Measurements from ENCODE around the gene XRN2.

The XRN2 gene

GRCh38 chr20:21302664-21303060 lies 469 bp upstream of the XRN2 start:
- DNase-seq = no peak

DNA sequence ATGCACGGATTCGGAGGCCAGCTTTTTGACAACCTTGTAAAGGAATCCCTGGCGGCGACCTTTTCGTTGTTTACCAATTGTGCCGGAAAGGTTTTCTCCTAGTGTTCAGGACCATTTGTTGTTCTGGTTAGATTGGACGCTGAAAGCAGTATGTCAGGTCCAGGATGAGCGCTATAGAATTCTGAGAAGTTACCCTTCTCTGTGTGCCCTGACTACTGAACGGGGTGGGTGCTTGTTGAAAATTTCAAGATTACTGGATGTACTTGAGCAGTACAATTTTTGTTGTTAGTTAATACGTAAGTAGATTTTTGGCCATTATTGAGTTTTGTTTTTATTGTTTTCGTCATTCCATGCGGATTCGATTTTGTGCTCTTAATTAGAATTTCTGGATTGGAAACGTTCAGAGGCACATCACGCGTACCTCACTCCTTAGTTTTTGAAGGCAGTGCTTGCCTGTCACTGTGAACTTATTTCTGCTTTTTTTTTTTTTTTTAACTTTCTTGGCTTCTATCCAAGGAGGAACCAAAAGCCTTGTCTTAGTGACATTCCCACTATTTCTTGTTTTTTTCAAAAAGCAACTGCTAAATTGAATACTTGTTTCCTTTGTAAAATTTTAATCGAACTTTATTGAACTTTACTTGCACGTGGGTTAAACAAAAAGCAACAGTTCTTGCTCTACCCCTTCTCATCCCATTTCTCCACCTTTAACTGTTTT lies 898 bp downstream of the XRN2 start:
- no peak for DNase-seq

- DNase-seq = no peak
These were observed 5.2 kb downstream of the XRN2 start for GRCh38 chr20:21308340-21308739.

- DNase-seq = no peak
These were observed 6.7 kb downstream of the XRN2 start for GRCh38 chr20:21309678-21310467.

DNA sequence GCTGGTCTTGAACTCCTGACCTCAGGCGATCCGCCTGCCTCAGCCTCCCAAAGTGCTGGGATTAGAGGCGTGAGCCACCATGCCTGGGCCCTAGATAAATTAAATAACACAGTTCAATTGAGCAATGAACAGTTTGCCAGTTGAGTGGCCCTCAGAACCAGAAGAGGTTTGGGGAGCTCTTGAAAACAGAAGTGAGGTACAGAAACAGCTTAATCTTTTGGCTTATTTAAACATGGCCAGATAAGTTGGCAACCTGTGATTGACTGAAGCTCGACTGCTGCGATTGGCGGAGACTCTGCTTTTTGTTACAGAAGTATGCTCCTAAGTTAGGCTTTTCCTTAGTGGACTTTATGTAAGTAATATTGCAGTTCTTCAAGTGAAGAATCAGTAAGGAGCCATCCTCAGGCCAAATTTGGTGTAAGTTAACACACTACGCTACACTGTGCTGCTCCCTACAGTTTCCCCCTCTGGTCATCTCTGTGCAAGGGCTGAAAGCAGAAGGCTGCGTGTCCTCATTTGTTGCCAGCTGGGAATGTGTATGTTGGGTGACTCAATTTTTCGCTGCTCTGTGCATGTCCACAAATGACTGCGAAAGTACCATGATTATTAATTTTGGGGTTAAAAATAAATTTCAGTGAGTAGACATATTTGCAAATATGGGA lies 9.8 kb downstream of the XRN2 start:
- DNase-seq = no peak

GRCh38 chr20:21315138-21315537 lies 12.0 kb downstream of the XRN2 start:
- DNase-seq = no peak

GRCh38 chr20:21322083-21322710 lies 19.1 kb downstream of the XRN2 start:
- no peak for DNase-seq

- no peak for DNase-seq
These were observed 19.8 kb downstream of the XRN2 start for GRCh38 chr20:21322921-21323331.

DNA sequence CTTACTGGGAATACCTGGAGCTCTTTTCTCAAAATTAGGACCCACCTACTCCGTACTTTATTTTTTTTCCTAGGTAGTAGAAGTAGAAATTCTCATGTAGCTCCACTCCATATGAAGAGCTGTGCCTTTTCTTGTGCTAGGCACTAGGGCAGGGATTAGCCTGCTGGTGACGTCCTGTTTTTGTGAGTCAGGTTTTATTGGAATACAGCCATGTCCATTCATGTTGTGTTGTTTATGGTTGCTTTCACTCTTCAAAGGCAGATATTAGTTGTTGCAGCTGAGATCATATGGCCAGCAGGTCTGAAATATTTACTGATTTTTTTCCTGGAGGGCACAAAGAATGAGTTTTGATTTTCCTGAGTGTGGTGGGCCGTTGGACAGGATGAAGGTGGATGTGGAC lies 20.5 kb downstream of the XRN2 start:
- DNase-seq = no peak

DNA sequence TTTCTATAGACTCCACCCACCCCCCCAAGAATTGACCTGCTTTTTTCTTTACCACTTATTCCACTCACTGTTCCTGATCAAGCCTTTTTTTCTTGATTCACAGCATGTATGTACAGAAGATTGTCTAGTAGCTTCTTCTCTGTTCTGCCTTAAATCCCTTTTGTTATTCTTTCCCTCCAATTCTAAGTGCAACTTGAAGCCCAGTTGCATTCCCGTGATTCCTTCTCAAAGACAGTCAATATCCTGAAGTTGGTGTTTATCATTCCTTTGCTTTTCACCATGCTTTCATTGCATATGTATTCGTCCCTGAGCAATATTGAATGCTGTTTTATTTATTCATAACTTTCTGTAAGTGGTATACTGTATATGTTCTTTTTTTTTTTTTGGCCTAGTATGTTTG lies 21.0 kb downstream of the XRN2 start:
- no peak for DNase-seq

DNA sequence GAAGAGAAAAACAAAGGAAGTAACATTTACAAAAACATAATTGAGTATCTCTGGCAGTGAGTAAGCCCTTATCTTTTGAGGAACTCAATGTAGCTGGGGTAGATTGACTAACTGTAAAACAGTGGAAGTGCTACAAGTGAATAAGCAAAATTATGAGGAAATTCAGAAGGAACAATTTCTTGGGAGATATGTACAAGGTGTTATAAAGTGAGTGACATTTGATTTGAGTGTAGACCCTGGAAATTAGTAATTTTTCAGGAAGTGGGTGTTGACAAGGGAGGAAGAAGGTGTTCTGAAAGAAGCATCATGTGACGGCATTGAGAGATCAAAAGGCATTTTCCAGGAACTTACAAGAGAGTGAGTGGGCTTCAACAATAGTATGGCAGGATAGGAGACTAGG lies 22.2 kb downstream of the XRN2 start:
- no peak for DNase-seq

DNA sequence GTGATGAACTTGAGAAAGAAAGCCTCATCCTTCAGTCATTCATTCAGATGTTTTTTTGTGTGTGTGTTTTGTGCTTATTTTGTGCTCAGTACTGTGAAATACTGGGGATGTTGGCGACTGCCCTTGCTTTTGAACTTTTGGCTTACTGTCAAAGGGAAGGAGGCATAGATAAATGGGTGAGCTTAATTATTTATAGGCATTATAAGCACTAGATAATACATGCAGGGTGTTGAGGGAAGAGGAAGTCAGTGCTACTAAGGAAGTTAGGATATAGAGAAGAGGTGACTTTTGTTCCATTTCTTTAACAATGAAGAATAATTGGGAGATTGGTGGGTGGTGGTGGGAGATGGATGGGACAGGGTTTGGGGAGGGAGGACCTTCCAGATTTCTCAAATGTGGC lies 23.6 kb downstream of the XRN2 start:
- no peak for DNase-seq

DNA sequence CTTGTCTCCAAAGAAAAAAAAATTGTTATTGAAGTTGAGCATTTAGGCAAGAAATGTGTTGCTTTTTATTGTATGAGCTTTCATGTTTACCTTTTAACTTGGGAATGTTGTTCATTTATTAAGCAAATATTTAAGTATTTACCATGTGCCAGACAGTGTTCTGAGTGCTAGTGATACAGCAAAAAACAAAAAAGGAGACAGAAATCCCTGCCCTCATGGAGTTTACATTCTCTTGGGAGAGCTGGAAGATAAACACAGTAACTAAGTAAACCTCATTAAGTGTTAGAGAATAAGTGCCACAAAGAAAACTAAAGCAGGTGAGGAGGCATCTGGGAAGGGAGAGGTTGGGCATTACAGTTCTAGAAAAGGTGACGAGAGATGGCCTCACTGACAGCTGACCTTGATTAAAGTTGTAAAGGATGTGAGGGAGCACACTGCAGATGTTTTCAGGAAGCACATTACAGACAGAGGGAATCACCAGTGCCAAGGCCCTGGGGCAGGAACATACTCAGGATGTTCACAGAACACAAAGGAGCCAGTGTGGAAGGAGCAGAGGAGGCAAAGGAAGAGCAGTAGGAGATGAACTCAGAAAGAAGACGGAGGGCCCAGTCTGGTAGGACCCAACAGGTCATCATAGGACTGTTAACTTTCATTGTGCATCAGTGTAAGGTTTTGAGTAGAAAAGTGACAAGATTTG lies 33.5 kb downstream of the XRN2 start:
- no peak for DNase-seq

DNA sequence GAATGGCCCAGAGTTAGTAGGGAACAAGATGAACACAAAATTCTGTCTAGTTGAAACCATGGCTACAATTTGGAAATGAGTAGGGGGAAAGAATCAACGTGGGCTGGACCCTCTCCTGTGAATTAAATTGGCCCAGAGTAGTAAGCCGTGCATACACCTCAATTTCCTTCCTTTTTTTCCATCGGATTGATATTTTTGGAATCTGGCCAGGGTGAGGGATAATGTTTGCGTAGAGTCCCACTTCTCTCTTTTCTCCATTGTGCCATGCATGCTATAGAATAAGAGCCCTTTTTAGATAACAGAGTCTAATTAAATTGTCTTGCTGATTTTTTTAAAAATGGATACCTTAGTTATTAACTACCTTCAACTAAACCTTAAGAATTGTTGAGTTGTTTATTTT lies 35.2 kb downstream of the XRN2 start:
- DNase-seq = no peak

DNA sequence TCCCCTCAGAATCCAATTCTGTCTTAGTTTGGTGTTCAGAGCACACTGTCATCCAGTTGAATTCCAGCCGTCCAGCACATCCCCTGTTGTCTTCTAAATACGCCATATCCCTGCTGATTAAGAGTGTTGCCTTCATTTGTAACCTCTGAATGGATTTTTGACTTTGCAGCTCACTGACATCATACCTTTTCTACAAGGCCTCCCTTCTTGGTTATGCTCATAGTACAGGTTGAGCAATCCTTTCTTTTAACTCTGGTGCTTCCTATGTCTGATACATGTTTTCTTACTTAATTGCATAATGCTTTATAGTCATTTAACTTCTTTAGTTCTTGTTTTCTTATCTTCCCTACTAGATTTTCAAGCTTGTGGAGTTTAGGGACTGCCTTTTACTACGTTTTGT lies 36.4 kb downstream of the XRN2 start:
- DNase-seq = no peak

GRCh38 chr20:21340991-21341697 lies 38.0 kb downstream of the XRN2 start:
- DNase-seq = no peak

- no peak for DNase-seq
These were observed 39.7 kb downstream of the XRN2 start for GRCh38 chr20:21342656-21343345.

- no peak for DNase-seq
These were observed 41.2 kb downstream of the XRN2 start for GRCh38 chr20:21344206-21344900.

GRCh38 chr20:21344961-21345360 lies 41.8 kb downstream of the XRN2 start:
- no peak for DNase-seq

- DNase-seq = no peak
These were observed 49.6 kb downstream of the XRN2 start for GRCh38 chr20:21352703-21353102.

- DNase-seq = no peak
These were observed 50.1 kb downstream of the XRN2 start for GRCh38 chr20:21353236-21353635.
